IMR-90 (cell line): ENCODE data around the gene TCF7L2.

ENCODE experiments used
- CTCF ChIP-seq: conservative IDR thresholded peaks from 2 replicates; pipeline ENCODE4 v1.5.1; 2012; ENCODE audit warnings: mild to moderate bottlenecking, low read depth, low read length, improper control_type of control experiment
- FOS ChIP-seq: fragments of 150-350 bp; IDR thresholded peaks from 2 replicates; pipeline ENCODE4 v1.6.1; 2016; ENCODE audit warnings: low read depth, low read length
- POLR2A ChIP-seq: IDR thresholded peaks from 2 replicates; pipeline ENCODE4 v1.6.1; 2012; ENCODE audit warnings: mild to moderate bottlenecking, low read depth, low read length
- RAD21 ChIP-seq: IDR thresholded peaks from 2 replicates; pipeline ENCODE4 v1.6.1; 2012; ENCODE audit warnings: low read length, improper control_type of control experiment
- RCOR1 ChIP-seq: IDR thresholded peaks from 2 replicates; pipeline ENCODE4 v1.6.1; 2012; ENCODE audit warnings: mild to moderate bottlenecking, low read length, improper control_type of control experiment; ENCODE audit not compliant: insufficient replicate concordance
- RFX5 ChIP-seq: IDR thresholded peaks from 2 replicates; pipeline ENCODE4 v1.8.0; 2012; ENCODE audit warnings: low read depth, mild to moderate bottlenecking, low read length, moderate library complexity
- SMC3 ChIP-seq: fragments of 150-350 bp; IDR thresholded peaks from 2 replicates; pipeline ENCODE4 v1.6.1; 2016; ENCODE audit warnings: low read depth, mild to moderate bottlenecking, antibody characterized with exemption, low read length, moderate library complexity

GRCh38 chr10:113118882-113119281, 168.8 kb downstream of the TCF7L2 start:
- TF ChIP-seq CTCF, result no peak
- no peak for TF ChIP-seq FOS
- TF ChIP-seq RAD21, result no peak
- TF ChIP-seq RCOR1, result no peak
- TF ChIP-seq POLR2A, result no peak
- no peak for TF ChIP-seq RFX5
- no peak for TF ChIP-seq SMC3
